ENCODE results near the gene AQP4.

DNA sequence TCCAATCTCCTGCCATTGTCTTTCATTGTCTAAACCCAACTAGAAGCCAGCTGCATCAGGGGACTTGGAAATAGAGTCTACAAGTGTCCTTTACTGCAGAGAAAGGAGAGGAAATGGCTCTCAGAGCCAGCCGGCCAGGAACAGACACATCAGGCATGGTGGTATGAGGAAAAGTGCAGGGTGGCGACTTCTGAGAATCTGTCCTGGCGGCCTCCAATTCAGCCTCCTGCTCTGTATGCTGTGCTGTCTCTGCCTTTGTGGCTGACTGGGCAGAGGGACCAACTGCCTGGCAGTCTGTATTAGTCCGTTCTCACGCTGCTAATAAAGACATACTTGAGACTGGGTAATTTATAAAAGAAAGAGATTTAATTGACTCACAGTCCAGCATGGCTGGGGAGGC lies 36.8 kb upstream of the AQP4 start:
- TF ChIP-seq MYC (IDR thresholded peaks at IDR 0.05; ENCODE audit: low read depth, low read length) (no peak), POLR2A (IDR thresholded peaks at IDR 0.05; ENCODE audit: low read depth, low read length) (no peak), JUN (IDR thresholded peaks at IDR 0.05; ENCODE audit: borderline replicate concordance, insufficient read depth, insufficient read length, low read depth) (no peak), EZH2 (IDR thresholded peaks at IDR 0.05; ENCODE audit: borderline replicate concordance, low read depth, low read length, severe bottlenecking) (no peak), POLR2AphosphoS5 (IDR thresholded peaks at IDR 0.05; ENCODE audit: insufficient read depth, low read depth, low read length) (no peak), FOS (IDR thresholded peaks at IDR 0.05; ENCODE audit: borderline replicate concordance, insufficient read depth, low read length) (no peak), GATA2 (IDR thresholded peaks at IDR 0.05; ENCODE audit: insufficient read depth, insufficient read length, low read depth, low read length) (no peak)
- TF ChIP-seq, protein P1, sequence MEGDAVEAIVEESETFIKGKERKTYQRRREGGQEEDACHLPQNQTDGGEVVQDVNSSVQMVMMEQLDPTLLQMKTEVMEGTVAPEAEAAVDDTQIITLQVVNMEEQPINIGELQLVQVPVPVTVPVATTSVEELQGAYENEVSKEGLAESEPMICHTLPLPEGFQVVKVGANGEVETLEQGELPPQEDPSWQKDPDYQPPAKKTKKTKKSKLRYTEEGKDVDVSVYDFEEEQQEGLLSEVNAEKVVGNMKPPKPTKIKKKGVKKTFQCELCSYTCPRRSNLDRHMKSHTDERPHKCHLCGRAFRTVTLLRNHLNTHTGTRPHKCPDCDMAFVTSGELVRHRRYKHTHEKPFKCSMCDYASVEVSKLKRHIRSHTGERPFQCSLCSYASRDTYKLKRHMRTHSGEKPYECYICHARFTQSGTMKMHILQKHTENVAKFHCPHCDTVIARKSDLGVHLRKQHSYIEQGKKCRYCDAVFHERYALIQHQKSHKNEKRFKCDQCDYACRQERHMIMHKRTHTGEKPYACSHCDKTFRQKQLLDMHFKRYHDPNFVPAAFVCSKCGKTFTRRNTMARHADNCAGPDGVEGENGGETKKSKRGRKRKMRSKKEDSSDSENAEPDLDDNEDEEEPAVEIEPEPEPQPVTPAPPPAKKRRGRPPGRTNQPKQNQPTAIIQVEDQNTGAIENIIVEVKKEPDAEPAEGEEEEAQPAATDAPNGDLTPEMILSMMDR (IDR thresholded peaks at IDR 0.05; ENCODE audit: extremely low read depth in 1 of 2, insufficient read depth in 1 of 2, low read depth in 1 of 2, low read length in 2 of 2): no peak
- TF ChIP-seq, protein P2, sequence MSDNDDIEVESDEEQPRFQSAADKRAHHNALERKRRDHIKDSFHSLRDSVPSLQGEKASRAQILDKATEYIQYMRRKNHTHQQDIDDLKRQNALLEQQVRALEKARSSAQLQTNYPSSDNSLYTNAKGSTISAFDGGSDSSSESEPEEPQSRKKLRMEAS (IDR thresholded peaks at IDR 0.05; ENCODE audit: insufficient read depth, insufficient read length): no peak

Data from endothelial cell of umbilical vein (primary cell).